ENCODE data around the gene WDR5B.
"Not testable (repeated sequence)": the region's sequence is repeated elsewhere in the genome, so short reads cannot be mapped to it uniquely, and the experiment has no call there.

The WDR5B gene

GRCh38 chr3:122383771-122384697 lies 31.8 kb downstream of the WDR5B start, which contains the start of gene FAM162A:
TSS of gene FAM162A (plus strand) at chr3:122384182. CDS start at chr3:122384266, 84 bp downstream.
- in situ Hi-C loops (cut with MboI; ENCODE audit: low pct_unique_long_range_greater_than_20kb, low sequenced_read_pairs), result no loop called here
- peak; percentile 95 for DNase-seq

DNA sequence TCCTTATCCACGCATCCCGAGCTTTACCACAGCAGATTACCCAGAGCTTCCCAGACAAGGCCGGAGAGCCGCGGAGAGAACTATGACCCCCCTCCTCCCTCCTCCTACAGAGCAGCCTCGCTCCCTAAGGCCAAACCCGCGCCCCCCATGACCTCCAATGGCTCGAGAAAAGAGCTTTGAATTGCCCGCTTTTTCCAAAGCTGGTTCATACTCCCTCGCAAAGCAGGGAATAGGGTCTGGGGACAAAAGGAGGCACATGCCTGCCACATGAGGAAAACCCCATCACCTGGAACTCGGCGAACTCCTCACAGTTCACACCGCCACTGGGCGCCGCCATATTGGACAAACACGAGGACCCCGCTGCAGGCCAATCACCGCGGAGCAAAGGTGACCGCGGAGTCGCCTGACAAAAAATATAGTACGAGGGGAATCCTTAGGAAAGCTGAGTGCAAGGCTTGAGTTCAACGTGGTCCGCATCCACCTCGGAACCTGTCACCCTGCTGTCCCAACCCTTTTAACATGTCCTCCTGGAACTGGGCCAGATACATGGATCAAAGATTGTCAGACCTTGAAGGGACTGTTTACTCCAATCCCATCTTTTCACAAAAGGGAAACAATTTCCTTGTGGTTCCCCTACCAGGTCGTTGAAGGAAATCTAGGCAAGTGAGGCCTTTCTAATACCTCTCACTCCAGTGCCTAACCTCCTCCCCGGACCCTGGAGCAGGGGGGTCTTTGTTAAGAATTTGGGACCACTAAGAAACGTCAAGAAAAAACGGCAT lies 32.8 kb downstream of the WDR5B start, which contains the start of gene MIX23:
MIX23 (minus strand) TSS at position 344 of the 779 bp plus-strand sequence; CDS start at position 337, 7 bp downstream.
- in situ Hi-C loops (cut with MboI; ENCODE audit: low pct_unique_long_range_greater_than_20kb, low sequenced_read_pairs), result no loop called here
- peak; percentile 89 for DNase-seq

DNA sequence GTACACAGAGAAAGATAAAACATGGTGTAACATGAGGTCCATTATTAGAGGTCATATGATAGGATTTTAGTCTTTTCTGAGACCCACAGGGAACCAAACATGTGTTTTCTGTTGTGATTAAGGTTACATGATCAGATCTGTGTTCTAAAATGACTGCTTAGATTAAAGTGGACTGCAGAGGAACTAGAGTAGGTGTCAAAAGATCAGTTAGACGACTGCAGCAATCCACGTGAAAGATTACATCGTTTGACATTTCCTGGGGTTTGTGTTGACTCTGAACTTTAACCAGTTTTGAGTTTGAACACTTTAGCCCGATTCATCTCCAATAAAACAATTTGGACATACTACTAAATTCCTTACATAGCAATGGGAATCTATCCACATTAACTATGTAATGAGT lies 37.9 kb downstream of the WDR5B start:
- in situ Hi-C loops (cut with MboI; ENCODE audit: low pct_unique_long_range_greater_than_20kb, low sequenced_read_pairs), result no loop called here
- no peak for DNase-seq

DNA sequence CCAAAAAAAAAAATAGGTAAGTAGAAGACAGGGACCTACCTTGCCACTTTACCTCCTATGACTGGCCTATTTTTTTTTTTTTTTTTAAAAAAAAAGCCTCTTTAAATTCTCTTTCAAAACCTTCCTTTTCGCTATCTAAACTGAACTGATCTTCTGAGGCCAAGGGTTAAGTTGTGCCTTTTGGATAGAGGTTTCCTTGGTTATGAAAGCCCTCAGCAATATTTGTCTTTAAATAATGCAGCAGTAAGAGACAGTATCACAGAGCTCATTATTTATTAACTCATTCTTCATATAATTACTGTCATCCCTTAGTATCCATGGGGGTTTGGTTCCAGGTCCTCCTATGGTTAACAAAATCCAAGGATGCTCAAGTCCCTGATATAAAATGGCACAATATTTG lies 41.8 kb downstream of the WDR5B start:
- DNase-seq, result no peak
- in situ Hi-C loops (cut with MboI; ENCODE audit: low pct_unique_long_range_greater_than_20kb, low sequenced_read_pairs), result no loop called here

GRCh38 chr3:122366379-122366749 lies 49.5 kb downstream of the WDR5B start:
- no peak for DNase-seq
- in situ Hi-C loops (cut with MboI; ENCODE audit: low pct_unique_long_range_greater_than_20kb, low sequenced_read_pairs), result no loop called here

GRCh38 chr3:122365582-122366378 lies 50.1 kb downstream of the WDR5B start:
- DNase-seq; in situ Hi-C loops (cut with MboI; ENCODE audit: low pct_unique_long_range_greater_than_20kb, low sequenced_read_pairs): not testable (repeated sequence)

- in situ Hi-C loops (cut with MboI; ENCODE audit: low pct_unique_long_range_greater_than_20kb, low sequenced_read_pairs), result no loop called here
- DNase-seq, result no peak
Observed at GRCh38 chr3:122365073-122365472, 50.8 kb downstream of the WDR5B start.

- DNase-seq, result no peak
- in situ Hi-C loops (cut with MboI; ENCODE audit: low pct_unique_long_range_greater_than_20kb, low sequenced_read_pairs), result no loop called here
Observed at GRCh38 chr3:122364490-122364889, 51.4 kb downstream of the WDR5B start.
